Activated CD4-positive, alpha-beta T cell treated with anti-CD3 and anti-CD28 coated beads, Interleukin-2, amount 50 U/mL, for 16 hours (primary cell): ENCODE results near the gene STAP2.

Source experiments
- DNase-seq: peaks from one replicate; pipeline ENCODE4 v3.0.0-alpha.2; 2020

The STAP2 gene

GRCh38 chr19:4324228-4324627, 14.4 kb downstream of the STAP2 start:
- DNase-seq = no peak

- no peak for DNase-seq
Observed at GRCh38 chr19:4323692-4324091, 14.9 kb downstream of the STAP2 start.

- DNase-seq = no peak
Observed at GRCh38 chr19:4322942-4323665, 15.5 kb downstream of the STAP2 start.

- no peak for DNase-seq
Observed at GRCh38 chr19:4320419-4320818, 18.2 kb downstream of the STAP2 start.

- DNase-seq = no peak
Observed at GRCh38 chr19:4319067-4319718, 19.4 kb downstream of the STAP2 start.

- DNase-seq = no peak
Observed at GRCh38 chr19:4318460-4318859, 20.2 kb downstream of the STAP2 start.

GRCh38 chr19:4316956-4317355, 21.7 kb downstream of the STAP2 start:
- no peak for DNase-seq

GRCh38 chr19:4313847-4314490, 24.7 kb downstream of the STAP2 start:
- no peak for DNase-seq

GRCh38 chr19:4310247-4311121, 28.1 kb downstream of the STAP2 start:
- DNase-seq = no peak

- DNase-seq = no peak
Observed at GRCh38 chr19:4305659-4306058, 33.0 kb downstream of the STAP2 start.

- no peak for DNase-seq
Observed at GRCh38 chr19:4305257-4305612, 33.4 kb downstream of the STAP2 start.

GRCh38 chr19:4304538-4305256, 33.9 kb downstream of the STAP2 start, which contains the start of gene FSD1:
TSS of gene FSD1 (plus strand) at chr19:4304598. CDS start at chr19:4304747, 149 bp downstream.
- DNase-seq = peak; percentile 81

GRCh38 chr19:4303819-4304537, 34.6 kb downstream of the STAP2 start:
- no peak for DNase-seq

- DNase-seq = no peak
Observed at GRCh38 chr19:4302243-4302640, 36.4 kb downstream of the STAP2 start, which contains the start of gene TMIGD2. TSS of gene TMIGD2 (minus strand) at chr19:4302389. CDS start at chr19:4302385, 4 bp downstream.

GRCh38 chr19:4301590-4302242, 36.9 kb downstream of the STAP2 start:
- DNase-seq = no peak

- no peak for DNase-seq
Observed at GRCh38 chr19:4300589-4300988, 38.0 kb downstream of the STAP2 start.

- no peak for DNase-seq
Observed at GRCh38 chr19:4298810-4299550, 39.6 kb downstream of the STAP2 start.

- DNase-seq = peak; percentile 39
Observed at GRCh38 chr19:4297901-4298809, 40.5 kb downstream of the STAP2 start.
